AG09309 (cell line): Measurements from ENCODE around the gene GPR152.

Experiments used
- DNase-seq: peaks from one replicate; pipeline ENCODE4 v3.0.0-alpha.2; 2010; ENCODE audit warnings: low read depth
- H3K4me3 ChIP-seq: 2 replicates; pipeline ENCODE4 v1.5.1; 2011; ENCODE audit warnings: mild to moderate bottlenecking, low read depth, low read length, moderate library complexity; ENCODE audit not compliant: control insufficient read depth
- TF ChIP-seq, protein P1 (sequence below): IDR thresholded peaks from 2 replicates; pipeline ENCODE4 v1.5.1; 2011; ENCODE audit warnings: mild to moderate bottlenecking, low read depth, low read length, inconsistent platforms; ENCODE audit not compliant: insufficient read depth, control insufficient read depth; ENCODE audit errors: missing control alignments

Gene GPR152

GRCh38 chr11:67452141-67452952 lies at the start of gene GPR152:
TSS of gene GPR152 (minus strand) at chr11:67452729. CDS start at chr11:67452724, 5 bp downstream.
- TF ChIP-seq, protein P1, sequence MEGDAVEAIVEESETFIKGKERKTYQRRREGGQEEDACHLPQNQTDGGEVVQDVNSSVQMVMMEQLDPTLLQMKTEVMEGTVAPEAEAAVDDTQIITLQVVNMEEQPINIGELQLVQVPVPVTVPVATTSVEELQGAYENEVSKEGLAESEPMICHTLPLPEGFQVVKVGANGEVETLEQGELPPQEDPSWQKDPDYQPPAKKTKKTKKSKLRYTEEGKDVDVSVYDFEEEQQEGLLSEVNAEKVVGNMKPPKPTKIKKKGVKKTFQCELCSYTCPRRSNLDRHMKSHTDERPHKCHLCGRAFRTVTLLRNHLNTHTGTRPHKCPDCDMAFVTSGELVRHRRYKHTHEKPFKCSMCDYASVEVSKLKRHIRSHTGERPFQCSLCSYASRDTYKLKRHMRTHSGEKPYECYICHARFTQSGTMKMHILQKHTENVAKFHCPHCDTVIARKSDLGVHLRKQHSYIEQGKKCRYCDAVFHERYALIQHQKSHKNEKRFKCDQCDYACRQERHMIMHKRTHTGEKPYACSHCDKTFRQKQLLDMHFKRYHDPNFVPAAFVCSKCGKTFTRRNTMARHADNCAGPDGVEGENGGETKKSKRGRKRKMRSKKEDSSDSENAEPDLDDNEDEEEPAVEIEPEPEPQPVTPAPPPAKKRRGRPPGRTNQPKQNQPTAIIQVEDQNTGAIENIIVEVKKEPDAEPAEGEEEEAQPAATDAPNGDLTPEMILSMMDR = no peak
- DNase-seq = no peak
- no peak within 1 kb of the TSS for H3K4me3 ChIP-seq

DNA sequence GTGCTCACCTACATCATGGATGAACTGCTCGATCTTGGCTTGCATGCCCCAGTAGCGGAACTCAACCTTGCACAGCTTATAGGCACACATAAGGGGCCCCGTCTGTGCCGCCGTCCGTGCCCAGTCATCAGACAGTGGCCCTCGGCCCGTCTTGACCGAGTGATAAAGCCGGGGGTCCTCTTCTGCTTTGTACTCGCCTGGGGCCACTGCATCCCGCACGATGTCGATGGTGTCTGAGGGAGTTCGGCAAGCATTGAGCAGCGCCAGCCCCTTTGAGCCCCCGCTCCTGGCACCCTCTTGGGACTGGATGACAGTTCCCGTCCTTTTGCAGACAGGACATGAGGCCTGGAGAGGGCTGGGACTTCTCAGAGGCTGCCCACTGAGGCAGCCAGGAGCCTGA lies 49.3 kb upstream of the GPR152 start:
- H3K4me3 ChIP-seq = no peak overlapping the region
- TF ChIP-seq, protein P1 = no peak
- no peak for DNase-seq

DNA sequence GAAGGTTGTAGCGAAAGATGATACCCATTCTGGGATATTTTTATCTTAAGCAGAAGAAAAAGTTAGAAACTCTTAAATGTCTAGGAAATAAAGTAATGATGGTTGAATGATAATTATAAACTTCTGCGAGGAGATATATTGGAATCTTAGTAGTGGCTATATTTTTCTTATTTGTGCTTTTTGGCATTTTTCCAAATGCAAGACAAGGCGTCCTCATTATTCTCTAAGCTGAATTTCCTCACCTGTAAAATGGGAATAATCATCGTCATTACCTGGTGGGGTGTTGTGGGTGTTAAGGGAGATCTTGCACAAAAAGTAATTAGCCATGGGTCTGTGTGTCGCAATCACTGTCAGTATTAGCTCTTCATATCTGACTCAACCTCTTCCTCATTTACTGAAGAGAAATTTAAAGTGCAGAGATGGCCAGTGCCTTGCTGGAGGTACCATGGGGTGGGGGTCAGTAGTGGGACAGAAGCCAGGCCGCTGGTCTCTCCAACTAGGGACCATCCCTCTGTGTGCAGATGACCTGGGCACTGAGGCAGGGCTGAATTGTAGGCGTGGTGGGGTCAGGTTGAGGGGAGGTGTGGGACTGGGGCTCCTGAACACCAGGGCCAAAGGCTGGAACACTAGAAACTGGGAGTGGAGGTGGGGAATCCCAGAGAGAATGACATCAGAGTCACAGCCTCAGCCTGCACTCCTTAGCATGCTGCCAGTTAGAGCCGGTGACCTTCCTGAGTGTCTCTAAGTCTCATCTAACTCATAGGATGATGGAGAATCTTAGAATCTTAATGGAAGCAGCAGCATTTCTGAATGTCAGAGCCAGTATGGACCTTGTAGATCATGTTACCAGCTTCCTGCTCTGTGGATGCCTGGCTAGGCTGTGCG lies 48.5 kb upstream of the GPR152 start:
- TF ChIP-seq, protein P1 = no peak
- H3K4me3 ChIP-seq = no peak overlapping the region
- no peak for DNase-seq

DNA sequence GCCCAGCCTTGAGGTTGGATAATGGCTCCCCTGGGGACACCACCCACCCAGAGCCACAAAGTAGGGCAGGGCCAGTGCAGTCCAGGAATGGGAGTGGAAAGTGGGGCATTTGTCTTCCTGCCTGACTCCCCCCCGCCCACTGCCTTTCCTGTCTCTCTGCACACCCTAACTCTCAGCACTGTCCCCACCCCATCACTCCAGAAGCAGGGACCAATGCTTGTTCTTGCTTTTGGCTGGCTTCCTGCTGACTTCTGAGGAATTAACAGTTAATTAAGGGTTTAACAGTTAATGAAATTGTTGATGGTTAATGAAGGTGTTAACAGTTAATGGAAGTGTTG lies 47.9 kb upstream of the GPR152 start:
- TF ChIP-seq, protein P1 = no peak
- no peak overlapping the region for H3K4me3 ChIP-seq
- DNase-seq = no peak

- DNase-seq = no peak
- TF ChIP-seq, protein P1 = no peak
- H3K4me3 ChIP-seq = no peak overlapping the region
These were observed 47.4 kb upstream of the GPR152 start for GRCh38 chr11:67499808-67500483.

DNA sequence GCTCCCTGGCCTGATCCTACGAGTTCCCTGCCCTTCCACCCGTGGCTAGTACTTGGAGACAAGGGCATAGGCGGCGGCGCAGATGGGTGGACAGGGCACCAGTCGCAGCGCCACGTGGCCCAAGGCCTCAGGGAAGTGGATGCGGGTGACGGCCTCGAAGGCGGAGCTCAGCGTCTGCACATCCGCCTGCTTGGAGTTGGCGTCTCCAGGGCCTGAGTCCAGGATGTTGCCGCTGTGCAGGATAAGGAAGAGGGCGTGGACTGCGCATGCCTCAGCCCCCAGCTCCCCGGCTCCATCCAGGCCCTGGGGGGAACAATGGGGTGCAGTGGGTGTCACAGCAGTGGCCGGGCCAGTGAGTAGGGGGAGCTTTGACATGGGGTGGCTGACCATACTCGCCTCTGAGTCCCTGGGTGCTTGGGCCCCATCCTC lies 46.0 kb upstream of the GPR152 start:
- no peak overlapping the region for H3K4me3 ChIP-seq
- TF ChIP-seq, protein P1 = no peak
- DNase-seq = no peak
